Panc1 (cell line): ENCODE results near the gene NEB. TPM values are rescaled to one million over a fixed set of nuclear protein-coding genes. Genes with fewer than 3 reads are reported as not detected.

Experiments used
- ATAC-seq: fragments of 200-7000 bp; cut with Tn5 transposase; 2 replicates; pipeline ENCODE4 v1.9.1; 2020; ENCODE audit warnings: mild to moderate bottlenecking, moderate library complexity
- BruUV-seq: library from RNA; stranded (reverse); fragments of 400-500 nt; replicated peaks from 2 replicates; lab custom pipeline; 2021; lab: Mats Ljungman, UMichigan
- CTCF ChIA-PET: fragments of 300-600 bp; sonication (Branson Sonifier 250); formaldehyde crosslinking; loops from one replicate; lab custom pipeline; 2022; ENCODE audit warnings: antibody characterized with exemption; lab: Charles Lee
- POLR2A ChIA-PET: fragments of 300-600 bp; sonication (Branson Sonifier 250); formaldehyde crosslinking; loops from one replicate; lab custom pipeline; 2022; ENCODE audit warnings: antibody characterized with exemption; lab: Charles Lee
- DNase-seq: peaks from one replicate; pipeline ENCODE4 v3.0.0-alpha.2; 2010; ENCODE audit warnings: low read depth, low spot score
- H3K27ac ChIP-seq: 2 replicates; pipeline ENCODE4 v1.5.1; 2011; ENCODE audit warnings: mild to moderate bottlenecking, low read length, inconsistent platforms
- H3K27me3 ChIP-seq: fragments of 200-500 bp; sonication (Bioruptor generic); 2 replicates; pipeline ENCODE4 v1.6.0; 2014; ENCODE audit warnings: low read length, inconsistent platforms; ENCODE audit not compliant: control insufficient read depth, insufficient read depth
- H3K36me3 ChIP-seq: fragments of 200-500 bp; sonication (Bioruptor generic); 2 replicates; pipeline ENCODE4 v1.5.1; 2014; ENCODE audit warnings: inconsistent platforms, mild to moderate bottlenecking, low read length, moderate library complexity; ENCODE audit not compliant: control insufficient read depth, insufficient read depth
- H3K4me1 ChIP-seq: 2 replicates; pipeline ENCODE4 v1.5.1; 2011; ENCODE audit warnings: inconsistent platforms, mild to moderate bottlenecking, low read length, moderate library complexity; ENCODE audit not compliant: control insufficient read depth, insufficient read depth
- H3K4me3 ChIP-seq, 2 experiments: 2 replicates each; pipeline ENCODE4 v1.5.1; 2011 to 2012; ENCODE audit warnings: low read depth in 2 of 2, low read length in 2 of 2, mild to moderate bottlenecking in 2 of 2, inconsistent platforms in 1 of 2, moderate library complexity in 1 of 2
- H3K9me3 ChIP-seq: fragments of 200-500 bp; sonication (Bioruptor generic); 2 replicates; pipeline ENCODE4 v1.5.1; 2014; ENCODE audit warnings: low read depth, mild to moderate bottlenecking, inconsistent platforms, low read length, moderate library complexity; ENCODE audit not compliant: control insufficient read depth, insufficient read depth
- POLR2AphosphoS5 ChIP-seq: IDR thresholded peaks from 2 replicates; pipeline ENCODE4 v1.6.1; 2012; ENCODE audit warnings: mild to moderate bottlenecking, low read depth, low read length, moderate library complexity
- SIN3A ChIP-seq: IDR thresholded peaks from 2 replicates; pipeline ENCODE4 v1.6.1; 2012; ENCODE audit warnings: low read depth, mild to moderate bottlenecking, low read length, moderate library complexity, borderline replicate concordance; ENCODE audit not compliant: insufficient read depth
- TCF7L2 ChIP-seq: IDR thresholded peaks from 2 replicates; pipeline ENCODE4 v1.6.1; 2011; ENCODE audit warnings: mild to moderate bottlenecking, low read depth, low read length, inconsistent platforms
- in situ Hi-C: cut with HindIII; loops from 2 replicates; pipeline ENCODE4 v1.10.0; 2016; ENCODE audit warnings: low sequenced_read_pairs, low pct_unique_long_range_greater_than_20kb
- intact Hi-C: fragments of 100-400 bp; cut with micrococcal nuclease; formaldehyde crosslinking; loops from one replicate; pipeline ENCODE4 v1.10.0; 2022; ENCODE audit not compliant: unreplicated experiment
- total RNA-seq: library from RNA; stranded (reverse); gene quantifications from one replicate; pipeline ENCODE4 v1.2.1, GENCODE V29; 2021; ENCODE audit not compliant: unreplicated experiment
- TF ChIP-seq, protein P1 (sequence below): fragments of 450-650 bp; IDR thresholded peaks from 2 replicates; pipeline ENCODE4 v1.5.1; 2017; ENCODE audit warnings: mild to moderate bottlenecking
- TF ChIP-seq, protein P2 (sequence below), 2 experiments: IDR thresholded peaks; 2 replicates each; pipeline ENCODE4 v1.6.1; 2011 to 2012; ENCODE audit warnings: low read depth in 2 of 2, control low read depth in 1 of 2, low read length in 1 of 2, mild to moderate bottlenecking in 1 of 2, moderate library complexity in 1 of 2; ENCODE audit not compliant: insufficient read depth in 1 of 2

The NEB gene
- total RNA-seq, 1 experiment from 2014 or later, result 0.10 TPM

DNA sequence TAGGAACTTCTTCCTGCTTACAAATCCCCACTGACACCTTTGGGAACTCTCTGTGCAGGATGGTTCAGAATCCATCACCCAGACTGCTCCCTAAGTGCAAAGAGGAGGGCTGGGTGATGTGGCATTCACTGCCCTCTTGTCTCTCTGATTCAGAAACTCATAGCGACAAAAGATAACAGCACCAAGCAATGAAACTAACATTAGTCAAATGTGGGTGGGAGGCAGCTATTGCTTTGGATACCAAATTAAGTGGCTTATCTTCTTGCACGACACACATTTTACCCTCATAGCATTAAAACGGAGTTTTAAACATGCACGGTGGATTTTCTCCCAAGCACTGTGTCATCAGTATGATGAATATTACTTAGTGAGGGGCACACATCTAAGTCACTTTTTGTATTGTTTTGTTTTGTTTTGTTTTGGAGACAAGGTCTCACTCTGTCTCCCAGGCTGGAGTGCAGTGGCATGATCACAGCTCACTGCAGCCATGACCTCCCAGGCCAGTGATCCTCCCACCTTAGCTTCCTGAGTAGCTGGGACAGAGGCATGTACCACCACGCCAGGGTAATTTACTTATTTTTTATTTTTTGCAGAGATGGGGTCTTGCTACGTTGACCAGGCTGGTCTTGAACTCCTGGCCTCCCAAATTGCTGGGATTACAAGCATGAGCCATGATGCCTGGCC is 40.9 kb upstream of the NEB start:
- Histone ChIP-seq H3K4me1 (no peaks in the 10 kb centered on the region), H3K36me3 (no peaks in the 10 kb centered on the region), H3K27ac (no peak overlapping the region), H3K9me3 (no peaks in the 10 kb centered on the region), H3K4me3 (no peak overlapping the region), H3K27me3 (no peaks in the 10 kb centered on the region)
- ChIA-PET CTCF (no interaction called here), POLR2A (no interaction called here)
- in situ Hi-C loops, result no loop called here
- intact Hi-C loops, result no loop called here
- BruUV-seq, result no TSS peak
- no peak for TF ChIP-seq POLR2AphosphoS5
- DNase-seq (no peak), ATAC-seq (no peak)

DNA sequence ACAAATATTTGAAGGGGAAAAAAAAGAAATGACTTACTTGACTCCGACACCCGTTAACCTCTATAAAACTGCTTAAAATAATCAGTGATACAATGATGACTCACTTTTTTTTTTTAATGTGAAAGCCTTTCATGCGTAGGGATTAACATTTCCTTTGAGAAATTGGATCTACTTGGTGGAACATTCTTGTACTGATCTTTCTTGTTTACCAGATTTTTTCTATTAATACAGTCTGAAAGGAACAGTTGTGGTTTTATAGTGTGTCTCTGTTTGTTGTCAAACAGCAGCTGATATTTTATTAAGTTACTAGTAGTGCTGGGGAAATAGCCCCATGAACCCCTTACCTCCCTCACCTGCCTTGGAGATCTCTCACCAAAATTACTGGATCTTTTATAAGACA is 40.2 kb upstream of the NEB start:
- in situ Hi-C loops, result no loop called here
- CTCF ChIA-PET, result no interaction called here
- no peak for DNase-seq
- Histone ChIP-seq H3K36me3 (no peaks in the 10 kb centered on the region), H3K27me3 (no peaks in the 10 kb centered on the region), H3K9me3 (no peaks in the 10 kb centered on the region), H3K4me3 (no peak overlapping the region), H3K27ac (no peak overlapping the region), H3K4me1 (no peaks in the 10 kb centered on the region)
- TF ChIP-seq TCF7L2 (no peak), SIN3A (no peak), POLR2AphosphoS5 (no peak)
- TF ChIP-seq, protein P1, sequence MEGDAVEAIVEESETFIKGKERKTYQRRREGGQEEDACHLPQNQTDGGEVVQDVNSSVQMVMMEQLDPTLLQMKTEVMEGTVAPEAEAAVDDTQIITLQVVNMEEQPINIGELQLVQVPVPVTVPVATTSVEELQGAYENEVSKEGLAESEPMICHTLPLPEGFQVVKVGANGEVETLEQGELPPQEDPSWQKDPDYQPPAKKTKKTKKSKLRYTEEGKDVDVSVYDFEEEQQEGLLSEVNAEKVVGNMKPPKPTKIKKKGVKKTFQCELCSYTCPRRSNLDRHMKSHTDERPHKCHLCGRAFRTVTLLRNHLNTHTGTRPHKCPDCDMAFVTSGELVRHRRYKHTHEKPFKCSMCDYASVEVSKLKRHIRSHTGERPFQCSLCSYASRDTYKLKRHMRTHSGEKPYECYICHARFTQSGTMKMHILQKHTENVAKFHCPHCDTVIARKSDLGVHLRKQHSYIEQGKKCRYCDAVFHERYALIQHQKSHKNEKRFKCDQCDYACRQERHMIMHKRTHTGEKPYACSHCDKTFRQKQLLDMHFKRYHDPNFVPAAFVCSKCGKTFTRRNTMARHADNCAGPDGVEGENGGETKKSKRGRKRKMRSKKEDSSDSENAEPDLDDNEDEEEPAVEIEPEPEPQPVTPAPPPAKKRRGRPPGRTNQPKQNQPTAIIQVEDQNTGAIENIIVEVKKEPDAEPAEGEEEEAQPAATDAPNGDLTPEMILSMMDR, result no peak
- TF ChIP-seq, protein P2, sequence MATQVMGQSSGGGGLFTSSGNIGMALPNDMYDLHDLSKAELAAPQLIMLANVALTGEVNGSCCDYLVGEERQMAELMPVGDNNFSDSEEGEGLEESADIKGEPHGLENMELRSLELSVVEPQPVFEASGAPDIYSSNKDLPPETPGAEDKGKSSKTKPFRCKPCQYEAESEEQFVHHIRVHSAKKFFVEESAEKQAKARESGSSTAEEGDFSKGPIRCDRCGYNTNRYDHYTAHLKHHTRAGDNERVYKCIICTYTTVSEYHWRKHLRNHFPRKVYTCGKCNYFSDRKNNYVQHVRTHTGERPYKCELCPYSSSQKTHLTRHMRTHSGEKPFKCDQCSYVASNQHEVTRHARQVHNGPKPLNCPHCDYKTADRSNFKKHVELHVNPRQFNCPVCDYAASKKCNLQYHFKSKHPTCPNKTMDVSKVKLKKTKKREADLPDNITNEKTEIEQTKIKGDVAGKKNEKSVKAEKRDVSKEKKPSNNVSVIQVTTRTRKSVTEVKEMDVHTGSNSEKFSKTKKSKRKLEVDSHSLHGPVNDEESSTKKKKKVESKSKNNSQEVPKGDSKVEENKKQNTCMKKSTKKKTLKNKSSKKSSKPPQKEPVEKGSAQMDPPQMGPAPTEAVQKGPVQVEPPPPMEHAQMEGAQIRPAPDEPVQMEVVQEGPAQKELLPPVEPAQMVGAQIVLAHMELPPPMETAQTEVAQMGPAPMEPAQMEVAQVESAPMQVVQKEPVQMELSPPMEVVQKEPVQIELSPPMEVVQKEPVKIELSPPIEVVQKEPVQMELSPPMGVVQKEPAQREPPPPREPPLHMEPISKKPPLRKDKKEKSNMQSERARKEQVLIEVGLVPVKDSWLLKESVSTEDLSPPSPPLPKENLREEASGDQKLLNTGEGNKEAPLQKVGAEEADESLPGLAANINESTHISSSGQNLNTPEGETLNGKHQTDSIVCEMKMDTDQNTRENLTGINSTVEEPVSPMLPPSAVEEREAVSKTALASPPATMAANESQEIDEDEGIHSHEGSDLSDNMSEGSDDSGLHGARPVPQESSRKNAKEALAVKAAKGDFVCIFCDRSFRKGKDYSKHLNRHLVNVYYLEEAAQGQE (IDR thresholded peaks at IDR 0.05; ENCODE audit: insufficient read depth in 1 of 2, low read depth in 2 of 2, low read length in 1 of 2), result no peak
- POLR2A ChIA-PET, result no interaction called here
- no peak for ATAC-seq
- no TSS peak for BruUV-seq
- intact Hi-C loops, result no loop called here

DNA sequence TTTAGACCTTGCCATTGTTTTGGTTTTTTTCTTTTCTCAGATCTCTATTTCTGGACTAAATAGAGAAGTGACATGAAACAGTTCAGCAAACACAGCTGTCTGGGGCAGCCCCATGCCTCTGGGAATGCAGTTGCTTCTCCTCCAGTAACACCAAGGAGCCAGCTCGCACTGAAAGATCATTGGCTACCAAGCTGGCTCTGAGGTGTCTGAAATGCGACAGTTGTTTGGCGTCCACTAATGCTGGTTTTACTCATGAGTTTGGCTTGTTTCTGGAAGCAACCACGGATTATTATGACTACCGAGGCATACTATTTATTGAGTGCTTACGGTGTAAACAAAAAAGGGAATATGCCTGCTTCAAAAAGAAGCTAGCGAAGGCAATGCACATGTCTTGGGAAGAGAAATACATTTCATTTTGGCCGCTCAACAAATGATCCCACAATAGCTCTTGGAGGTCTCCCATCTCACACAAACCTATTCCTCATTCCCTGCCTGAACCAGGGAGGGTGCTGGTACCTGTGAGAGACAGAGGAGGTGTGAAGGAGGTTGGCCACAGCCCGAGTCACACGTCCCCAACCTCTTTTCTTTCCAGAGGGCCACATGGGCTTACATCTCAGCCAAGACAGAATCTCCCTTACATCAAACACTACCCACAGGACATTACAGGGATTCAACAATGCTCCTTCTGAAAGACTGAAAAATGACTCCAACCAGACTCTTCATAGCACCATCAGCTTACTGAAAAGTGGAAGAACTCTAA is 37.5 kb upstream of the NEB start:
- Histone ChIP-seq H3K4me1 (no peaks in the 10 kb centered on the region), H3K4me3 (no peak overlapping the region), H3K36me3 (no peaks in the 10 kb centered on the region), H3K27ac (no peak overlapping the region), H3K27me3 (no peaks in the 10 kb centered on the region), H3K9me3 (no peaks in the 10 kb centered on the region)
- POLR2A ChIA-PET, result no interaction called here
- CTCF ChIA-PET, result no interaction called here
- DNase-seq (no peak), ATAC-seq (no peak)
- TF ChIP-seq SIN3A (no peak), TCF7L2 (no peak), POLR2AphosphoS5 (no peak)
- TF ChIP-seq, protein P2 (IDR thresholded peaks at IDR 0.05; ENCODE audit: insufficient read depth in 1 of 2, low read depth in 2 of 2, low read length in 1 of 2), result no peak
- TF ChIP-seq, protein P1, result no peak
- intact Hi-C loops (no loop called here), in situ Hi-C loops (no loop called here)
- BruUV-seq, result no TSS peak
